Esophagus (tissue), 2 donors: ENCODE data around the gene PDX1. TPM values are rescaled to one million over a fixed set of nuclear protein-coding genes. Genes with fewer than 3 reads are reported as not detected.
A peak's percentile ranks its signal among the peaks of the same experiment; 100 is the strongest.

Experiments used
- H3K27ac ChIP-seq, 2 donors: one replicate each; pipeline ENCODE4 v1.5.1; 2013; ENCODE audit warnings: low read depth in 2 of 2, mild to moderate bottlenecking in 2 of 2, inconsistent platforms in 1 of 2, low read length in 1 of 2, moderate library complexity in 1 of 2
- H3K27me3 ChIP-seq, 2 donors: one replicate each; pipeline ENCODE4 v1.6.1; 2013; ENCODE audit warnings: low read length in 2 of 2, control low read depth in 1 of 2, mild to moderate bottlenecking in 1 of 2; ENCODE audit not compliant: insufficient read depth in 2 of 2, control insufficient read depth in 1 of 2
- H3K36me3 ChIP-seq, 2 donors: one replicate each; pipeline ENCODE4 v1.6.1; 2013; ENCODE audit warnings: low read length in 1 of 2; ENCODE audit not compliant: control insufficient read depth in 2 of 2, insufficient read depth in 2 of 2
- H3K4me1 ChIP-seq, 2 donors: one replicate each; pipeline ENCODE4 v1.6.1; 2013; ENCODE audit warnings: low read length in 1 of 2; ENCODE audit not compliant: control insufficient read depth in 2 of 2, insufficient read depth in 2 of 2
- H3K4me3 ChIP-seq, 2 donors: one replicate each; pipeline ENCODE4 v1.5.1; 2013; ENCODE audit warnings: low read length in 2 of 2, mild to moderate bottlenecking in 2 of 2, low read depth in 1 of 2, moderate library complexity in 1 of 2
- H3K9me3 ChIP-seq, 2 donors: one replicate each; pipeline ENCODE4 v1.6.1; 2013; ENCODE audit warnings: mild to moderate bottlenecking in 2 of 2, low read depth in 1 of 2, low read length in 1 of 2, moderate library complexity in 1 of 2; ENCODE audit not compliant: control insufficient read depth in 2 of 2, insufficient read depth in 1 of 2
- WGBS, 2 donors: extraction: QIAGEN DNeasy Blood & Tissue Kit; methylation state at CpG; one replicate each; pipeline ENCODE4 v1.1.7; 2013; 5-methylcytosine and 5-hydroxymethylcytosine counted together
- polyA plus RNA-seq, 2 donors: library from polyadenylated mRNA; stranded (reverse); fragments of 200-250 nt; gene quantifications; one replicate each; pipeline ENCODE4 v1.2.3, GENCODE V29; 2013
- donor health status: healthy with polysubstance abuse.
- donor health status: Bipolar disorder and iron deficiency.

Gene PDX1
- polyA plus RNA-seq, 2 donors, result not detected

DNA sequence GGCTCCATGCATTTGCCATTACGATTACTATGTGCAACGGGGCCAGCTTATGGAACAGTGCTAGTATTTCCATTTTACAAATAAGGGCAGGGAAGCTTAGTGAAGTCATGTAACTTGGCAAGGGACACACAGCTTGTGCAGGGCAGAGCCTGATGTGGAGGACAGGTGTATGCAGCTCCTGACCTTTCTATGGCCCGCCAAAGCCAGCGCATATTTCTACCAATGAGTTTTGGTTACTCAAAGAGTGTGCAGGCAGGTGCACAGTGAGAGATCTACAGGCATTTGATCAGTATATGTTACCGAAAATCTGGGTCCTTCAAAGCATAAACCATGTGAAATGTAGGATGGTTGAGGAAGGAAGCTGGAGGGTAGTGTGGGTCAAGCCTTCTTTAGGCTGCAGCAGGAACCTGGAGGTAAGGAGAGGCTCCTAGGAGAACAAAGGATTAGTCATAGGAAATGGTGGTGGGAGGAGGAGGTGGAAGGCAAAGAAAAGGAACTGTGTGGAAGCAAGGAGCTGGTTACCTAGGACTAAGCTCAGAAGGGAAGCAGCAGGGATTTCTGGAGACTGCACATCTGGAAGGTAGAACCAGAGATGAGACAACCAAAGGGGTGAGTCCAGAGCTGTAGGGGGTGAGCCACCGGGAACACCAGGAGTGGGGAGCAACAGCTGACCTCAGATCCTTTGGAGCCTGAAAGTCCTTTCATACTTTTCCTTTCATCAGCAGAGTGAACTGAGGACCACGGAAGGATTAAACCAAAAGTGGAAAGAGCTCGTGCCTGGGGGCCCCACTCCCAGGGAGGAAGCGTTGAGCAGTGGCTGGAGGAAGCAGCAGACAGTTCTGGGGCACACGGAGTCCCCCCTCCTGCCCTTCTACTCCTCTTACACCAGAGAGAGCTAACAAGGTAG is 4.2 kb upstream of the PDX1 start:
- Histone ChIP-seq H3K4me3 (no peak overlapping the region), H3K27me3 (peaks cover 0 to 27% of the 10 kb centered on the region in 2 donors), H3K36me3 (no peaks in the 10 kb centered on the region), H3K4me1 (peaks cover 8 to 12% of the 10 kb centered on the region in 2 donors), H3K9me3 (no peaks in the 10 kb centered on the region), H3K27ac (no peak overlapping the region)
- WGBS, 2 donors, result 51 to 55% methylated on average over 10 of the region's 10 CpGs

GRCh38 chr13:27917121-27917947 is 2.5 kb upstream of the PDX1 start:
- H3K4me1 ChIP-seq, result peaks cover 9 to 14% of the 10 kb centered on the region in 2 donors

DNA sequence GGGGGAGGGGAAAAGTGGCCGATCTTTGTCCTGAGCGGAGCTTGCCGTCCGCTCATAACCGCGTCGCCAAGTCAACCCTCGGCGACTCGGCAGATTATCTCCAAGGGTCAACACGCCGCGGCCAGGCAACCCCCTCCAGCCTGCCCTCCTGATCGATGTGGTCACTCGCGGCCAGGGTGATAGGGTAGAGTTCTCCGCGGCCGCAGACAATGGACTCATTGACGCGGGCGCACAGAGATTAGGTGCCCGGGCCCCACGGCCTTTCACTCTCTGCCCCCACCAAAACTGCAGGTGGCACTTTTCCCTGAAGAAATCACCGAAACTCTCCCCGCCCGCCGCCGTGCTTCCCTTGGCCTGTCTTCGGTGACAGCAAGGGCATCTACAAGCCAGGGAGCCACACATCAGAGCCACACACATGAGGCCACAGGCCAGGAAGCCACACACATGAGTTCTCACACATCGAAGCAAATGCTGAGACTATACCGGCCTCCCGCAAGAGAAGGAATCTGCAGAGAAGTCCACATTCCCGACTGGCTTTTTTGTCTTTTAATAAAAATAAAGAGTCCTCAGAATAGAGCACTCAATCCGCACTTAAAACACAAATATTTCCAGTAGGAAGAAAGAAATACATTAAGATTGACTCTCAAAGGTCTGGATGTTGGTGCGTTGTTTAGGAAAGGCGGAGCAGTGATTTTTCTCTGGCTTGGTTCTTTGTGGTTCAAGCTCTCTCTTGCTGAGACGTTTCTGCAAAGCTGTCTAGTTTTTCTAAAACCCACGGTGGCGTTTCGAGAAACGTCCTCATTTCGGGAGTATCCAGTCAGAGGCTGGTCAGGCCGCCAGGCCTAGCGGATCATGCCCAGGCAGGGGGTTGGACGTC is 1.5 kb upstream of the PDX1 start:
- H3K36me3 ChIP-seq, result no peaks in the 10 kb centered on the region
- H3K27me3 ChIP-seq, result peaks cover 6 to 43% of the 10 kb centered on the region in 2 donors
- peaks cover 9 to 14% of the 10 kb centered on the region in 2 donors for H3K4me1 ChIP-seq
- WGBS, 2 donors, result 14 to 15% methylated on average over 45 to 46 of the region's 46 CpGs
- H3K9me3 ChIP-seq, result no peaks in the 10 kb centered on the region
- H3K27ac ChIP-seq, result no peak overlapping the region
- no peak overlapping the region for H3K4me3 ChIP-seq

More at GRCh38 chr13:27917121-27917947, 2.5 kb upstream of the PDX1 start:
- WGBS, 2 donors, result 10 to 13% methylated on average over 48 of the region's 48 CpGs
- Histone ChIP-seq H3K4me3 (no peak overlapping the region), H3K9me3 (no peaks in the 10 kb centered on the region), H3K27me3 (peaks cover 3 to 37% of the 10 kb centered on the region in 2 donors), H3K36me3 (no peaks in the 10 kb centered on the region), H3K27ac (no peak overlapping the region)

DNA sequence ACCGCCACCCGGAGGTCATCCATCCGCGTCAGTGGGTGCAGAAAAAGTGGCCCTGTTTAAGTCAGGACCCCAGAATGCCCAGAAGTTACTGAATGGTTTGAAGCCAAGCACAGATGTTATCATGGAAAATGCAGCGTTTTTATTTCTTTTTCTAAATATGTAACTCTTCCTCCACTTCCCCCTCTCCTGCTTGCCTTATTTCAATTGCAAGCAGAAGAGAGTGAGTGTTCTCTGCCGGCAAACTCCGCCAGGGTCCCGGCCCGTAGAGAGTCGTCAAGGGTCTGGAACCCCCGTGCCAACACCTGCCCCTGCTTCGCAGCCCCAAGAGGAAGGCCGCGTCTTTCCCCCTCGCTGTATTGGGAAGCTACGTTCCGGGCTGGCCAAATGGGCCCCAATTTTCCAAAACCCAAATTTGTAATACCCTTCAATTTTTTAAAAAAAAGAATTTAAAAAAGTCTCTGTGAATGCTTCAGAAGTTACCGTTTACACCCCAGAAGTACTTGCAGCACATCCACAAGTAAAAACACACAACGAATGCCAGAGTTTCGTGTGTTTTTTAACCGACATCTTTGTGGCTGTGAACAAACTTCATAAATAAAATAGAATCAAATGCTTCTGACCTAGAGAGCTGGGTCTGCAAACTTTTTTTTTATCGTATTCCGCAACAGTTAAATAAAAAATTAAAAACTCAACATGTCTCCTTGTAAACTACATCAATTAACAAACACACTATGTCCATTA is 712 bp upstream of the PDX1 start:
- WGBS, 2 donors, result 22 to 31% methylated on average over 23 of the region's 23 CpGs
- no peak overlapping the region for H3K27ac ChIP-seq
- H3K36me3 ChIP-seq, result no peaks in the 10 kb centered on the region
- H3K4me1 ChIP-seq, result peaks cover 9 to 14% of the 10 kb centered on the region in 2 donors
- no peaks in the 10 kb centered on the region for H3K9me3 ChIP-seq
- no peak overlapping the region for H3K4me3 ChIP-seq
- H3K27me3 ChIP-seq, result peaks cover 6 to 43% of the 10 kb centered on the region in 2 donors

GRCh38 chr13:27919659-27919933 is 204 bp upstream of the PDX1 start:
- Histone ChIP-seq H3K9me3 (no peaks in the 10 kb centered on the region), H3K4me3 (peak overlapping the region in 1 of 2 donors; percentile 41), H3K36me3 (no peaks in the 10 kb centered on the region), H3K27me3 (peaks cover 10 to 47% of the 10 kb centered on the region in 2 donors), H3K4me1 (peaks cover 9 to 14% of the 10 kb centered on the region in 2 donors), H3K27ac (no peak overlapping the region)
- 3 to 6% methylated on average over 11 of the region's 11 CpGs for WGBS, 2 donors

DNA sequence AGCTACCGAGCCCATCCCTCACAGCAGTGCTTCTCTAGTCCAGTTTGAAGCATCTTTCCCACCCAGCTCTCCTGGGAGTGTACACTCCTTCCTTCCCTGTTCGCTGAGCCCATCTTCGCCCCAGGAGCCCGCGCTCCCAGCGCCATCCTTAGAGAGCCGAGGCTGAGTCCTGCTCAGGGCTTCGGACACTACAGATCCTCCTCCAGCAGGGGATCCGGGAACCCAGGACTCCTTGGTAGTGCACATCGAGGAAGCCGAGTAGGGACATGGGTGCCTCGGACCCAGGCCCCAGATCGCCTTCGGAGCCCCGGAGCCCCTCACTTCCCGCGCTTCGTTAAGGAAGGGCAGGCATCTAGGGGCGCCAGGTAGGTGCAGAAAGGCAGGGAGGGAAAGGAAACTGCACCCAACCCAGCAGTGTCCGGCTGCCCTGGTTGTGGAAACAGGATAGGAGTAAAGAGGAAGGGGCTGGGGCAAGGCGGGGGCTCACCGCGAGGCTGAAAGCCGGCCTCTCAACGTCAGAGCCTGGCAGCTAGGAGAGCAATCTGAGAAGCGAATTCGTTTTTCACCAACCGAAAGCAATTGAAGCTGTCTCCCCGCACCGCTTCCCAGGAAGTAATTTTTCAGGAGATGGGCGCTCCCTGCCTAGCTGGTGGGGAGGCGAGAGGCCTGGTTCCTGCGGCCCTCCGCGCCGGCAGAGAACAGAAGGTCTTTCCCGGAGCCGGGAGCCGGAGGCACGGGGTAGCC is 1.0 kb downstream of the PDX1 start:
- 2 to 3% methylated on average over 40 of the region's 40 CpGs for WGBS, 2 donors

GRCh38 chr13:27921421-27921960 is 1.7 kb downstream of the PDX1 start:
- WGBS, 2 donors, result 5 to 9% methylated on average over 41 of the region's 41 CpGs
- no peak overlapping the region for H3K27ac ChIP-seq

More for the DNA sequence above, 1.0 kb downstream of the PDX1 start:
- H3K27ac ChIP-seq, result no peak overlapping the region
- peaks cover 13 to 43% of the 10 kb centered on the region in 2 donors for H3K27me3 ChIP-seq
- peak overlapping the region; percentile 19 to 41 for H3K4me3 ChIP-seq
- no peaks in the 10 kb centered on the region for H3K9me3 ChIP-seq
- no peaks in the 10 kb centered on the region for H3K36me3 ChIP-seq
- peaks cover 9 to 14% of the 10 kb centered on the region in 2 donors for H3K4me1 ChIP-seq

More at GRCh38 chr13:27921421-27921960, 1.7 kb downstream of the PDX1 start:
- Histone ChIP-seq H3K9me3 (peaks cover 0 to under 1% of the 10 kb centered on the region in 2 donors), H3K36me3 (no peaks in the 10 kb centered on the region), H3K27me3 (peaks cover 13 to 43% of the 10 kb centered on the region in 2 donors), H3K4me1 (peaks cover 9 to 14% of the 10 kb centered on the region in 2 donors), H3K4me3 (peak overlapping the region in 1 of 2 donors; percentile 41)
